Right lobe of liver (tissue), 4 donors: ENCODE measurements around the gene DOK5.

ENCODE experiments used
- CTCF ChIP-seq, 4 donors: fragments of 200-600 bp in 3 of 4; fragments of 450-650 bp in 1 of 4; IDR thresholded peaks; one replicate each; pipeline versions ENCODE4 v1.5.1 to v1.8.0; 2016 to 2022; ENCODE audit warnings: antibody characterized with exemption in 4 of 4, mild to moderate bottlenecking in 2 of 4
- POLR2A ChIP-seq: fragments of 450-650 bp; IDR thresholded peaks from one replicate; pipeline ENCODE4 v1.6.1; 2017; ENCODE audit warnings: antibody characterized with exemption, mild to moderate bottlenecking
- donor health status: DM: no; HTN: no; CAD: no.
- donor health status: DM: no; HTN: no; CAD: no.
- donor health status: DM: no; HTN: yes; CAD: no.

GRCh38 chr20:54623991-54624569, 148.7 kb downstream of the DOK5 start:
- TF ChIP-seq CTCF (IDR thresholded peaks at IDR 0.05) (no peak), POLR2A (no peak)
